GM12878 (cell line): ENCODE measurements around the gene MRPL37. TPM values are rescaled to one million over a fixed set of nuclear protein-coding genes. Genes with fewer than 3 reads are reported as not detected.

Experiments
- ATAC-seq: fragments of 200-7000 bp; cut with Tn5 transposase; 3 replicates; pipeline ENCODE4 v1.9.1; 2020; ENCODE audit warnings: mild to moderate bottlenecking, moderate library complexity
- BruUV-seq: library from RNA; stranded (reverse); fragments of 400-500 nt; replicated peaks from 2 replicates; lab custom pipeline; 2021; lab: Mats Ljungman, UMichigan
- CTCF ChIA-PET: fragments of 300-600 bp; sonication (Branson Sonifier 250); formaldehyde crosslinking; extraction: SDS; loops from one replicate; lab custom pipeline; 2021; ENCODE audit warnings: inconsistent platforms; lab: Yijun Ruan, JAX
- POLR2A ChIA-PET: fragments of 350-600 bp; formaldehyde crosslinking; extraction: SDS; loops from one replicate; lab custom pipeline; 2021; ENCODE audit warnings: inconsistent platforms; lab: Charles Lee
- RAD21 ChIA-PET: fragments of 300-600 bp; sonication (Branson Sonifier 250); formaldehyde crosslinking; loops from one replicate; lab custom pipeline; 2023; ENCODE audit warnings: antibody characterized with exemption; ENCODE audit not compliant: unreplicated experiment; lab: Charles Lee
- SMC1A ChIA-PET: fragments of 300-600 bp; sonication (Branson Sonifier 250); formaldehyde crosslinking; loops from one replicate; lab custom pipeline; 2023; ENCODE audit not compliant: unreplicated experiment, uncharacterized antibody; lab: Charles Lee
- DNase-seq: peaks from one replicate; pipeline ENCODE4 v3.0.0-alpha.2; 2011; ENCODE audit warnings: low read depth, low spot score
- FAIRE-seq: peaks from 3 replicates; lab custom pipeline; 2011; peaks lifted over from hg19 to GRCh38; lab: Jason Lieb, UNC
- H2AFZ ChIP-seq: 2 replicates; pipeline ENCODE4 v1.6.0; 2011; ENCODE audit warnings: low read depth, low read length, control low read depth; ENCODE audit not compliant: control insufficient read depth
- H3K27ac ChIP-seq: 2 replicates; pipeline ENCODE4 v1.5.1; 2011; ENCODE audit warnings: control low read depth; ENCODE audit not compliant: control insufficient read depth, insufficient read depth
- H3K27me3 ChIP-seq, 2 experiments: replicated peaks in 1 of 2; 2 replicates each; pipeline versions ENCODE4 v1.6.0 to v1.6.1; 2011; ENCODE audit warnings: low read length in 1 of 2; ENCODE audit not compliant: control insufficient read depth in 2 of 2, insufficient read depth in 2 of 2
- H3K36me3 ChIP-seq, 2 experiments: 2 replicates each; pipeline ENCODE4 v1.5.1; 2011; ENCODE audit warnings: low read length in 1 of 2; ENCODE audit not compliant: control insufficient read depth in 2 of 2, insufficient read depth in 2 of 2
- H3K4me1 ChIP-seq: 2 replicates; pipeline ENCODE4 v1.6.1; 2011; ENCODE audit warnings: mild to moderate bottlenecking, low read length, moderate library complexity, mixed read lengths; ENCODE audit not compliant: control insufficient read depth, insufficient read depth
- H3K4me2 ChIP-seq: 2 replicates; pipeline ENCODE4 v1.6.0; 2011; ENCODE audit warnings: control low read depth; ENCODE audit not compliant: control insufficient read depth, insufficient read depth
- H3K4me3 ChIP-seq: fragments of 200-600 bp; sonication (generic); 2 replicates; pipeline ENCODE4 v1.5.1; 2016
- H3K79me2 ChIP-seq: 2 replicates; pipeline ENCODE4 v1.6.0; 2011; ENCODE audit warnings: low read length; ENCODE audit not compliant: control insufficient read depth, insufficient read depth
- H3K9ac ChIP-seq: 2 replicates; pipeline ENCODE4 v1.8.0; 2011; ENCODE audit warnings: low read length, control low read depth, mixed read lengths; ENCODE audit not compliant: control insufficient read depth, insufficient read depth
- H3K9me3 ChIP-seq: replicated peaks from 3 replicates; pipeline ENCODE4 v1.5.1; 2011; ENCODE audit warnings: mild to moderate bottlenecking, low read length; ENCODE audit not compliant: control insufficient read depth, insufficient read depth
- H4K20me1 ChIP-seq: 2 replicates; pipeline ENCODE4 v1.6.0; 2011; ENCODE audit not compliant: control insufficient read depth, insufficient read depth
- ELK1 ChIP-seq: IDR thresholded peaks from 2 replicates; pipeline ENCODE4 v1.6.1; 2012; ENCODE audit warnings: low read depth, low read length, improper control_type of control experiment
- EP300 ChIP-seq, 2 experiments: fragments of 150-350 bp in 1 of 2; IDR thresholded peaks; 2 replicates each; pipeline ENCODE4 v1.6.1; 2011 to 2012; ENCODE audit warnings: low read depth in 2 of 2, low read length in 2 of 2, borderline replicate concordance in 1 of 2, improper control_type of control experiment in 1 of 2, inconsistent platforms in 1 of 2; ENCODE audit not compliant: control insufficient read depth in 1 of 2
- FOXK2 ChIP-seq: fragments of 450-650 bp; IDR thresholded peaks from 2 replicates; pipeline ENCODE4 v1.6.1; 2017; ENCODE audit warnings: mild to moderate bottlenecking, moderate library complexity
- IKZF2 ChIP-seq, 2 experiments: fragments of 450-650 bp; IDR thresholded peaks; 2 replicates each; pipeline ENCODE4 v1.6.1; 2017; ENCODE audit warnings: mild to moderate bottlenecking in 2 of 2, moderate library complexity in 2 of 2
- JUNB ChIP-seq: IDR thresholded peaks from 2 replicates; pipeline ENCODE4 v1.6.1; 2016; ENCODE audit warnings: antibody characterized with exemption, mild to moderate bottlenecking
- MYB ChIP-seq: fragments of 150-350 bp; IDR thresholded peaks from 2 replicates; pipeline ENCODE4 v1.6.1; 2014; ENCODE audit warnings: mild to moderate bottlenecking, low read depth, low read length, borderline replicate concordance
- NKRF ChIP-seq: fragments of 450-650 bp; conservative IDR thresholded peaks from 2 replicates; pipeline ENCODE4 v1.6.1; 2017; ENCODE audit warnings: mild to moderate bottlenecking, moderate library complexity
- POLR2A ChIP-seq: IDR thresholded peaks from 2 replicates; pipeline ENCODE4 v1.6.1; 2011; ENCODE audit warnings: low read depth, mild to moderate bottlenecking, low read length
- RB1 ChIP-seq: fragments of 450-650 bp; formaldehyde crosslinking; IDR thresholded peaks from 2 replicates; pipeline ENCODE4 v1.6.1; 2017; ENCODE audit warnings: mild to moderate bottlenecking, borderline replicate concordance
- RUNX3 ChIP-seq: IDR thresholded peaks from 2 replicates; pipeline ENCODE4 v1.6.1; 2012; ENCODE audit warnings: low read length, inconsistent platforms
- TARDBP ChIP-seq: IDR thresholded peaks from 2 replicates; pipeline ENCODE4 v1.6.1; 2016; ENCODE audit warnings: borderline replicate concordance
- WGBS: methylation state at CpG from one replicate; pipeline ENCODE4 v1.1.6; 2016; ENCODE audit warnings: low lambda C conversion rate; ENCODE audit not compliant: insufficient replicate concordance, insufficient coverage; ENCODE audit errors: missing lambda C conversion rate; 5-methylcytosine and 5-hydroxymethylcytosine counted together
- in situ Hi-C: fragments of 300-500 bp; cut with MboI; formaldehyde crosslinking; loops from 9 replicates; pipeline ENCODE4 v1.14.3; 2018; ENCODE audit warnings: mixed read lengths
- intact Hi-C: fragments of 100-400 bp; cut with micrococcal nuclease; formaldehyde crosslinking; loops from one replicate; pipeline ENCODE4 v1.14.2; 2022; ENCODE audit not compliant: unreplicated experiment
- polyA plus RNA-seq, 11 experiments: library from polyadenylated mRNA; depleted of rRNA in 4 of 11; unstranded in 6 of 11; stranded (reverse) in 5 of 11; fragments of >200 nt; fragmentation: Nextera tagmentation in 4 of 11; fragmentation: Illumina TruSeq in 1 of 11; extraction: Ambion mirVana in 4 of 11; extraction: Trizol in 1 of 11; gene quantifications; 1 replicate in 1 of 11; 2 replicates in 10 of 11; pipeline versions ENCODE4 v1.2.1 to v1.2.3, GENCODE V29; 2011 to 2016; ENCODE audit warnings: inconsistent platforms in 2 of 11, missing spikeins in 2 of 11, low read depth in 1 of 11
- total RNA-seq, 4 experiments: library from RNA; depleted of rRNA in 3 of 4; stranded (reverse); fragments of >200 nt in 3 of 4; fragmentation: Illumina TruSeq in 1 of 4; extraction: Trizol in 1 of 4; gene quantifications; 2 replicates each; pipeline versions ENCODE4 v1.2.1 to v1.2.3, GENCODE V29; 2013 to 2021

The MRPL37 gene
- total and polyA plus RNA-seq, 10 of the 15 experiments (the other 5 are each of a cell fraction or from before 2014, with no cell fraction given): 41.4 to 217 (median 159) TPM

GRCh38 chr1:54151013-54151412, 49.0 kb upstream of the MRPL37 start (continued):
- TF ChIP-seq NKRF (no peak), EP300 (IDR thresholded peaks at IDR 0.05; ENCODE audit: borderline replicate concordance in 1 of 2, control insufficient read depth in 1 of 2, low read depth in 2 of 2, low read length in 2 of 2) (no peak), JUNB (no peak), POLR2A (no peak), RUNX3 (no peak), FOXK2 (no peak), ELK1 (no peak)

GRCh38 chr1:54152696-54153095, 47.3 kb upstream of the MRPL37 start, which contains the start of gene CDCP2:
Gene CDCP2 (minus strand): TSS chr1:54153000. CDS start chr1:54152922, 78 bp downstream.
- SMC1A ChIA-PET: no interaction called here
- Histone ChIP-seq H3K9me3 (no peaks in the 10 kb centered on the region), H3K36me3 (no peaks in the 10 kb centered on the region), H3K27me3 (no peaks in the 10 kb centered on the region), H4K20me1 (no peaks in the 10 kb centered on the region), H3K4me1 (no peaks in the 10 kb centered on the region), H3K4me3 (no peak within 1 kb of the TSS), H2AFZ (no peak within 1 kb of the TSS), H3K9ac (no peak within 1 kb of the TSS)
- intact Hi-C loops (no loop called here), in situ Hi-C loops (no loop called here)
- RAD21 ChIA-PET: no interaction called here
- 64% methylated on average over 5 of the region's 5 CpGs for WGBS
- no peak for TF ChIP-seq TARDBP
- no peak for TF ChIP-seq RB1
- TF ChIP-seq IKZF2 (IDR thresholded peaks at IDR 0.05): no peak
- no peak for TF ChIP-seq MYB
- TF ChIP-seq, all 136 proteins: peak for 0
- no peak for DNase-seq
- Histone ChIP-seq H3K79me2 (no peaks in the 10 kb centered on the region), H3K27ac (no peak within 1 kb of the TSS), H3K4me2 (no peak within 1 kb of the TSS)
- no peak for ATAC-seq
- no TSS peak for BruUV-seq
- ChIA-PET CTCF (no interaction called here), POLR2A (no interaction called here)
- no peak for FAIRE-seq
